Aorta (tissue), 5 donors: Measurements from ENCODE around the gene PROSER3. TPM values are rescaled to one million over a fixed set of nuclear protein-coding genes. Genes with fewer than 3 reads are reported as not detected.

Source experiments
- ATAC-seq: fragments of 200-7000 bp; cut with Tn5 transposase; one replicate; pipeline ENCODE4 v1.9.1; 2022; ENCODE audit warnings: moderate library complexity; ENCODE audit not compliant: low FRiP score
- DNase-seq, 2 donors: peaks; one replicate each; pipeline ENCODE4 v3.0.0-alpha.2; 2020
- H3K27ac ChIP-seq, 2 donors: one replicate each; pipeline ENCODE4 v1.5.1; 2013; ENCODE audit warnings: low read length in 2 of 2, mild to moderate bottlenecking in 2 of 2, moderate library complexity in 2 of 2, control low read depth in 1 of 2, inconsistent platforms in 1 of 2, low read depth in 1 of 2
- H3K27me3 ChIP-seq, 2 donors: one replicate each; pipeline ENCODE4 v1.6.1; 2013; ENCODE audit warnings: control low read depth in 1 of 2, low read length in 1 of 2, mild to moderate bottlenecking in 1 of 2, moderate library complexity in 1 of 2; ENCODE audit not compliant: insufficient read depth in 2 of 2, control insufficient read depth in 1 of 2
- H3K36me3 ChIP-seq, 2 donors: one replicate each; pipeline ENCODE4 v1.6.1; 2013; ENCODE audit warnings: control low read depth in 1 of 2, low read length in 1 of 2, mild to moderate bottlenecking in 1 of 2; ENCODE audit not compliant: insufficient read depth in 2 of 2, control insufficient read depth in 1 of 2
- H3K4me1 ChIP-seq, 2 donors: one replicate each; pipeline ENCODE4 v1.6.1; 2013; ENCODE audit warnings: low read length in 2 of 2, control low read depth in 1 of 2, mild to moderate bottlenecking in 1 of 2, moderate library complexity in 1 of 2; ENCODE audit not compliant: insufficient read depth in 2 of 2, control insufficient read depth in 1 of 2
- H3K4me3 ChIP-seq, 2 donors: one replicate each; pipeline ENCODE4 v1.5.1; 2013; ENCODE audit warnings: low read length in 2 of 2, control low read depth in 1 of 2, mild to moderate bottlenecking in 1 of 2
- H3K9me3 ChIP-seq: one replicate; pipeline ENCODE4 v1.6.1; 2013; ENCODE audit warnings: mild to moderate bottlenecking, low read length; ENCODE audit not compliant: control insufficient read depth
- WGBS, 2 donors: extraction: QIAGEN DNeasy Blood & Tissue Kit; methylation state at CpG; one replicate each; pipeline ENCODE4 v1.1.7; 2013; 5-methylcytosine and 5-hydroxymethylcytosine counted together
- intact Hi-C, 2 donors: fragments of 100-400 bp; cut with DNase I; formaldehyde crosslinking; loops; one replicate each; pipeline versions ENCODE4 v1.14.2 to v1.15.0; 2022
- polyA plus RNA-seq, 2 donors: library from polyadenylated mRNA; stranded (reverse); fragments of 200-250 nt; gene quantifications; one replicate each; pipeline ENCODE4 v1.2.3, GENCODE V29; 2013
- total RNA-seq, 2 donors: library from RNA; stranded (reverse); fragmentation: NEBNext Ultra II Directional; extraction: Animal tissue kit (Norgen Biotek cat#: 25700); gene quantifications; one replicate each; pipeline ENCODE4 v1.2.1, GENCODE V29; 2021
- donor health status: healthy with polysubstance abuse.
- donor health status: Bipolar disorder and iron deficiency.
- donor health status: DM: no; HTN: no; CAD: no.
- donor health status: DM: no; HTN: no; CAD: no.
- donor health status: DM: yes; HTN: yes; CAD: no.

PROSER3 gene
- total and polyA plus RNA-seq, 4 donors = 4.1 to 19.6 (median 18.7) TPM

DNA sequence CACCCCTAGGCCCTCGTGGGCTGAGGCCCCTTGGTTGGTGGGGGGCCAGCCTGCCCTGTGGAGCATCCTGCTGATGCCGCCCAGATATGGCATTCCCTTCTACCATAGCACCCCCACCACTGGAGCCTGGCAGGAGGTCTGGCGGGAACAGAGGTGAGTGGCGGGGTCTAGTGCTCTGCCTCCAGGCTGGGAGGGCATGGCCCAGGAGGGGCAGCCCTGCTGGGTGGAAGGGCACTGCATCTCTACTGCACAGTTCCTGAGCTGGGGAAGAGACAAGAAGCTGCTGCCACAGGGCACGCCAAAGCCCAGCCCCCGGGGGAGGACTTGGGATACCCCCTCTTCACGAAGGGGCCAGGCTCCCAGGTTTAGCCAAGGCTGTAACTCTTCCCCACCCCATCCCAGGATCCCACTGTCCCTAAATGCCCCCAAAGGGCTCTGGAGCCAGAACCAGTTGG, 42.6 kb upstream of the PROSER3 start:
- Histone ChIP-seq H3K4me3 (no peak overlapping the region), H3K9me3 (no peaks in the 10 kb centered on the region), H3K27me3 (no peaks in the 10 kb centered on the region), H3K27ac (no peak overlapping the region), H3K36me3 (no peaks in the 10 kb centered on the region), H3K4me1 (no peaks in the 10 kb centered on the region)
- ATAC-seq (no peak), DNase-seq (no peak)
- intact Hi-C loops = loop anchor here in 1 of 2 donors (5.0 kb wide), 1 partner anchor 168 kb away; the partner anchor contains the start of gene TMEM147
- WGBS, 2 donors = 81% methylated on average over 7 of the region's 7 CpGs

DNA sequence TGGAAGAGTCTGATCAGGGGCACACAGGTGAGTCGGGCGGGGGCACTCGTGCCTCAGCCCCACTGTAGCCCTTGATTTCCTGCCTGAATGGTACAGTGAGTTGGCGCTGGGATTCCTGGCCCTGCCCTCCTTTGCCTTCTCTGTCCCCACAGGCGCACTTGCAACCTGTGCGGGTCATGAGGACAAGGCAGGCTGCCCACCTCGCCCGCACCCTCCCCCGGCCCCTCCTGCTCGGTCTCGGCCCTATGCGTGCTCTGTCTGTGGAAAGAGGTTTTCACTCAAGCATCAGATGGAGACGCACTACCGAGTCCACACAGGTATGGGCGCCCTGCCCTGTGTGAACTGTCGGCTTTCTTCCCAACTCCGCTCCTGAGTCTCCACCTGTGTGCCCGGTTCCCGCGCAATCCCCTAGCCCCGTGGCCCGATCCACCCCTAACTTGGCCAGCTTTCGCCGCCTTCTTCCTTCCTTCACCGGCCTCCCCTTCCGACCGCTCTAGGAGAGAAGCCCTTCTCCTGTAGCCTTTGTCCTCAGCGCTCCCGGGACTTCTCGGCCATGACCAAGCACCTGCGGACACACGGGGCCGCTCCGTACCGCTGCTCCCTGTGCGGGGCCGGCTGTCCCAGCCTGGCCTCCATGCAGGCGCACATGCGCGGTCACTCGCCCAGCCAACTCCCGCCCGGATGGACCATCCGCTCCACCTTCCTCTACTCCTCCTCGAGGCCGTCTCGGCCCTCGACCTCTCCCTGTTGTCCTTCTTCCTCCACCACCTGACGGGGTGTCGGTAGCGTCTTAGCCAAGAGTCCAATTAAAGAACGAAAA, 41.8 kb upstream of the PROSER3 start:
- no peaks in the 10 kb centered on the region for H3K4me1 ChIP-seq
- H3K9me3 ChIP-seq = no peaks in the 10 kb centered on the region
- peak overlapping the region; percentile 14 to 76 for H3K4me3 ChIP-seq
- peaks cover 0 to 2% of the 10 kb centered on the region in 2 donors for H3K36me3 ChIP-seq
- 3% methylated on average over 52 of the region's 52 CpGs for WGBS, 2 donors
- DNase-seq (peak; percentile 79 to 89), ATAC-seq (peak; percentile 53)
- intact Hi-C loops = loop anchor here in 1 of 2 donors (2.0 to 5.0 kb wide), 2 partner anchors 23 to 169 kb away; partner anchors contain the start of gene TMEM147
- H3K27ac ChIP-seq = peak overlapping the region in 1 of 2 donors; percentile 14
- H3K27me3 ChIP-seq = no peaks in the 10 kb centered on the region

GRCh38 chr19:35716801-35717664, 40.9 kb upstream of the PROSER3 start:
- intact Hi-C loops = loop anchor here (1.0 to 5.0 kb wide), 3 partner anchors 23 to 170 kb away; partner anchors contain the start of gene TMEM147 (in 1 of the 2)
- DNase-seq (peak; percentile 96 to 98), ATAC-seq (peak; percentile 97)
- H3K4me1 ChIP-seq = no peaks in the 10 kb centered on the region
- peak overlapping the region in 1 of 2 donors; percentile 37 for H3K27ac ChIP-seq
- H3K9me3 ChIP-seq = no peaks in the 10 kb centered on the region
- peak overlapping the region; percentile 76 to 93 for H3K4me3 ChIP-seq
- H3K27me3 ChIP-seq = no peaks in the 10 kb centered on the region
- peaks cover 0 to 5% of the 10 kb centered on the region in 2 donors for H3K36me3 ChIP-seq
- WGBS, 2 donors = 0 to 1% methylated on average over 55 to 77 of the region's 77 CpGs

DNA sequence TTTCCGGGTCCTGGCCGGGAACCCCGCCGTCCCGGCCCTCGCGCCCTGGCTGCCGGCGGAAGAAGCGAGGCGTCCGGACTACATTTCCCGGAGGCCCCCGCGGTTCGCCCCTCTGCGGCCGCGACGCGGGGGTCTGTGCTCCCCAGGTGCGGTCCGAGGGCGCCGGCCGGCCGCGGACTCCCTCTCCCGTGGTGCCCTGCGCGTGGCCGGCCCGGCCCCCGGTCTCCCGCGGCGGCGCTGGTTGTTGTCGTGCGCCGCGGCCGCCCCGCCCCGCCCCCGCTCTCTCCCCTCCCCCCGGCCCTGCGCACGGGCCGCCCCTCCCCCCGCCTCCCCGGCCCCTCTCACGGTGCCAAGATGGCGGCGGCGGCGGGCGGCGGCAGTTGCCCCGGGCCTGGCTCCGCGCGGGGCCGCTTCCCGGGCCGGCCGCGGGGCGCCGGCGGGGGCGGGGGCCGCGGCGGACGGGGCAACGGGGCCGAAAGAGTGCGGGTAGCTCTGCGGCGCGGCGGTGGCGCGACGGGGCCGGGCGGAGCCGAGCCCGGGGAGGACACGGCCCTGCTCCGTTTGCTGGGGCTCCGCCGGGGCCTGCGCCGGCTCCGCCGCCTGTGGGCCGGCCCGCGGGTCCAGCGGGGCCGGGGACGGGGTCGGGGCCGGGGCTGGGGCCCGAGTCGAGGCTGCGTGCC, 40.2 kb upstream of the PROSER3 start, which contains the start of gene KMT2B:
Gene KMT2B, plus strand, starts transcription at position 339 of the 680 bp plus-strand sequence. Its CDS starts 16 bp downstream, at position 355.
- Histone ChIP-seq H3K4me1 (no peaks in the 10 kb centered on the region), H3K36me3 (peaks cover 0 to 8% of the 10 kb centered on the region in 2 donors), H3K27ac (peak within 1 kb of the TSS in 1 of 2 donors; percentile 43), H3K4me3 (peak within 1 kb of the TSS; percentile 76 to 93), H3K27me3 (no peaks in the 10 kb centered on the region), H3K9me3 (no peaks in the 10 kb centered on the region)
- 1 to 2% methylated on average over 33 to 109 of the region's 109 CpGs for WGBS, 2 donors
- ATAC-seq = peak; percentile 84
- intact Hi-C loops = loop anchor here (1.0 to 5.0 kb wide), 3 partner anchors 24 to 171 kb away; partner anchors contain the start of gene TMEM147 (in 1 of the 2)
- peak in 1 of 2 donors; percentile 98 for DNase-seq

- 1 to 2% methylated on average over 24 to 42 of the region's 42 CpGs for WGBS, 2 donors
- peak overlapping the region in 1 of 2 donors; percentile 43 for H3K27ac ChIP-seq
- H3K4me3 ChIP-seq = peak overlapping the region; percentile 76 to 93
- peak in 1 of 2 donors; percentile 85 for DNase-seq
- intact Hi-C loops = loop anchor here in 1 of 2 donors (5.0 kb wide), 1 partner anchor 171 kb away; the partner anchor contains the start of gene TMEM147
- no peaks in the 10 kb centered on the region for H3K4me1 ChIP-seq
- no peak for ATAC-seq
- no peaks in the 10 kb centered on the region for H3K27me3 ChIP-seq
- H3K36me3 ChIP-seq = peaks cover 0 to 11% of the 10 kb centered on the region in 2 donors
- no peaks in the 10 kb centered on the region for H3K9me3 ChIP-seq
These were observed 39.5 kb upstream of the PROSER3 start for GRCh38 chr19:35718345-35719041.

- Histone ChIP-seq H3K27ac (no peak overlapping the region), H3K4me3 (no peak overlapping the region)
- intact Hi-C loops = loop anchor here in 1 of 2 donors (5.0 kb wide), 2 partner anchors 172 to 562 kb away; partner anchors contain the start of gene TMEM147
These were observed 38.4 kb upstream of the PROSER3 start for GRCh38 chr19:35719402-35720162.

DNA sequence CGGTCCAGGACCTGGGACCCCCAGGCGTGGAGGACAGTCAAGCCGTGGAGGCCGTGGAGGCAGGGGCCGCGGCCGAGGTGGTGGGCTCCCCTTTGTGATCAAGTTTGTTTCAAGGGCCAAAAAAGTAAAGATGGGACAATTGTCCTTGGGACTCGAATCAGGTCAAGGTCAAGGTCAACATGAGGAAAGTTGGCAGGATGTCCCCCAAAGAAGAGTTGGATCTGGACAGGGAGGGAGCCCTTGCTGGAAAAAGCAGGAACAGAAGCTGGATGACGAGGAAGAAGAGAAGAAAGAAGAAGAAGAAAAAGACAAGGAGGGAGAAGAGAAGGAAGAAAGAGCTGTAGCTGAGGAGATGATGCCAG, 37.8 kb upstream of the PROSER3 start:
- intact Hi-C loops = loop anchor here in 1 of 2 donors (5.0 kb wide), 1 partner anchor 563 kb away; no protein-coding TSS in a partner anchor
- no peak for DNase-seq
- H3K4me1 ChIP-seq = no peaks in the 10 kb centered on the region
- whole genome bisulfite sequencing, 2 donors = 86 to 87% methylated on average over 9 of the region's 9 CpGs
- ATAC-seq = no peak
- H3K4me3 ChIP-seq = no peak overlapping the region
- peaks cover 0 to 17% of the 10 kb centered on the region in 2 donors for H3K36me3 ChIP-seq
- H3K27me3 ChIP-seq = no peaks in the 10 kb centered on the region
- no peak overlapping the region for H3K27ac ChIP-seq
- no peaks in the 10 kb centered on the region for H3K9me3 ChIP-seq

More at GRCh38 chr19:35719402-35720162, 38.4 kb upstream of the PROSER3 start:
- 84 to 86% methylated on average over 29 to 32 of the region's 32 CpGs for WGBS, 2 donors
- Histone ChIP-seq H3K9me3 (no peaks in the 10 kb centered on the region), H3K4me1 (no peaks in the 10 kb centered on the region), H3K27me3 (no peaks in the 10 kb centered on the region), H3K36me3 (peaks cover 0 to 13% of the 10 kb centered on the region in 2 donors)
- DNase-seq (no peak), ATAC-seq (no peak)
